Measurements from ENCODE around the gene ACVR1. TPM values are rescaled to one million over a fixed set of nuclear protein-coding genes. Genes with fewer than 3 reads are reported as not detected.

The ACVR1 gene
- total RNA-seq, 1 donor from 2014 or later: 4.4 TPM

- H3K4me1 Mint-ChIP-seq: peaks cover 4% of the 10 kb centered on the region
- H3K4me3 Mint-ChIP-seq: no peak overlapping the region
- H3K27me3 Mint-ChIP-seq: no peaks in the 10 kb centered on the region
- ATAC-seq (ENCODE audit: low read depth): no peak
- ChIA-PET CTCF (no interaction called here), POLR2A (no interaction called here)
- no peaks in the 10 kb centered on the region for H3K9me3 Mint-ChIP-seq
- no peak for DNase-seq
- TF ChIP-seq CTCF (IDR thresholded peaks at IDR 0.05): no peak
- intact Hi-C loops (cut with micrococcal nuclease): no loop called here
- no peak overlapping the region for H3K27ac Mint-ChIP-seq
- no peaks in the 10 kb centered on the region for H3K36me3 Mint-ChIP-seq (ENCODE audit: low read depth)
Observed at GRCh38 chr2:157835006-157835405, 41.1 kb downstream of the ACVR1 start.

- H3K27ac Mint-ChIP-seq: no peak overlapping the region
- intact Hi-C loops (cut with micrococcal nuclease): no loop called here
- no peaks in the 10 kb centered on the region for H3K27me3 Mint-ChIP-seq
- POLR2A ChIA-PET: no interaction called here
- TF ChIP-seq CTCF (IDR thresholded peaks at IDR 0.05): no peak
- CTCF ChIA-PET: interaction anchor here (0.9 kb wide), 1 partner anchor 43 kb away, joined by 3 read pairs; the partner anchor contains the start of gene ACVR1
- DNase-seq: no peak
- no peaks in the 10 kb centered on the region for H3K36me3 Mint-ChIP-seq (ENCODE audit: low read depth)
- H3K4me1 Mint-ChIP-seq: peaks cover 3% of the 10 kb centered on the region
- no peak overlapping the region for H3K4me3 Mint-ChIP-seq
- H3K9me3 Mint-ChIP-seq: no peaks in the 10 kb centered on the region
- no peak for ATAC-seq (ENCODE audit: low read depth)
Observed at GRCh38 chr2:157833721-157834120, 42.4 kb downstream of the ACVR1 start.

- DNase-seq: no peak
- POLR2A ChIA-PET: no interaction called here
- no peaks in the 10 kb centered on the region for H3K4me1 Mint-ChIP-seq
- intact Hi-C loops (cut with micrococcal nuclease): no loop called here
- no peak overlapping the region for H3K27ac Mint-ChIP-seq
- H3K9me3 Mint-ChIP-seq: no peaks in the 10 kb centered on the region
- no peak for TF ChIP-seq CTCF (IDR thresholded peaks at IDR 0.05)
- H3K27me3 Mint-ChIP-seq: no peaks in the 10 kb centered on the region
- no peak overlapping the region for H3K4me3 Mint-ChIP-seq
- CTCF ChIA-PET: no interaction called here
- no peaks in the 10 kb centered on the region for H3K36me3 Mint-ChIP-seq (ENCODE audit: low read depth)
- ATAC-seq (ENCODE audit: low read depth): no peak
Observed at GRCh38 chr2:157831573-157832315, 44.4 kb downstream of the ACVR1 start.

GRCh38 chr2:157830696-157831570, 45.2 kb downstream of the ACVR1 start:
- no peak for TF ChIP-seq CTCF (IDR thresholded peaks at IDR 0.05)
- intact Hi-C loops (cut with micrococcal nuclease): no loop called here
- no peaks in the 10 kb centered on the region for H3K27me3 Mint-ChIP-seq
- no peak overlapping the region for H3K4me3 Mint-ChIP-seq
- H3K9me3 Mint-ChIP-seq: no peaks in the 10 kb centered on the region
- no peak overlapping the region for H3K27ac Mint-ChIP-seq
- CTCF ChIA-PET: no interaction called here
- no peaks in the 10 kb centered on the region for H3K36me3 Mint-ChIP-seq (ENCODE audit: low read depth)
- DNase-seq (no peak), ATAC-seq (ENCODE audit: low read depth) (no peak)
- POLR2A ChIA-PET: no interaction called here
- no peaks in the 10 kb centered on the region for H3K4me1 Mint-ChIP-seq

- TF ChIP-seq CTCF (IDR thresholded peaks at IDR 0.05): no peak
- ATAC-seq (ENCODE audit: low read depth) (no peak), DNase-seq (no peak)
- Mint-ChIP-seq H3K4me1 (no peaks in the 10 kb centered on the region), H3K4me3 (no peak overlapping the region), H3K27me3 (no peaks in the 10 kb centered on the region), H3K27ac (no peak overlapping the region), H3K9me3 (no peaks in the 10 kb centered on the region), H3K36me3 (ENCODE audit: low read depth) (no peaks in the 10 kb centered on the region)
- intact Hi-C loops (cut with micrococcal nuclease): no loop called here
- POLR2A ChIA-PET: no interaction called here
- CTCF ChIA-PET: no interaction called here
Observed at GRCh38 chr2:157830266-157830665, 45.9 kb downstream of the ACVR1 start.

Data from activated B cell treated with CpG ODN at 0.5 μM for 24 hours (primary cell).